ENCODE data around the gene FAM3C. TPM values are rescaled to one million over a fixed set of nuclear protein-coding genes. Genes with fewer than 3 reads are reported as not detected.

The FAM3C gene
- total and polyA plus RNA-seq, 2 donors (not counting 1 experiment from before 2014, with no cell fraction given), result 38.7 to 75.4 TPM

DNA sequence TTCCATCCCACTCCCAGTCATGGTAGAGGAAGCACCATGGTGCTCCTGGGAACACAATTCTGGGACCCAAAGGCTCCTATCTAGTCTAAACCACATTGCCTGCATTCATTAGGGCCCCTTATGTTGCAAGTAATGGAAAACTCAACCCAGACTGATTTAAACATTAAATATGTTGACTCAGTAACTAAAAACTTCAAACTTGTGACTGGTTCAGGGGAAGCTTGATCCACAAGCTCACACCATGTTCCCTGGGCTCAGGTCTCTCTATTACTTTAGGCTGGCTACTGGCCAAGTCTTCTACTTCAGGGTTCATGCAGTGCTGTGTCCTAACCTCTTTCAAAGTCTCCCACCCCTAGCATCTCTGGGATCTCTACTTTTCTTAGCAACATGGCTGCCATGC lies 54.2 kb downstream of the FAM3C start:
- Histone ChIP-seq H2AFZ (ENCODE audit: insufficient read depth, low read depth, low read length, poor library complexity, severe bottlenecking) (no peak overlapping the region), H3K4me2 (replicated peaks; ENCODE audit: low read depth, low read length, poor library complexity, severe bottlenecking) (no peak overlapping the region), H4K20me1 (ENCODE audit: control insufficient read depth, insufficient read depth, low read length, poor library complexity, severe bottlenecking) (no peaks in the 10 kb centered on the region), H3K27me3 (replicated peaks in 1 of 4; ENCODE audit: control extremely low read depth in 1 of 4, control insufficient read depth in 3 of 4, insufficient read depth in 4 of 4, low read length in 3 of 4) (no peaks in the 10 kb centered on the region), H3K36me3 (replicated peaks in 1 of 2; ENCODE audit: control extremely low read depth in 1 of 2, control insufficient read depth in 1 of 2, extremely low read depth in 1 of 2, insufficient read depth in 2 of 2, low read length in 1 of 2) (peaks cover 15 to 26% of the 10 kb centered on the region in 2 experiments), H3K9me3 (ENCODE audit: control extremely low read depth in 1 of 3, control insufficient read depth in 2 of 3, insufficient read depth in 1 of 3, low read length in 2 of 3) (no peaks in the 10 kb centered on the region), H3K4me1 (ENCODE audit: control insufficient read depth in 2 of 2, insufficient read depth in 2 of 2, low read length in 2 of 2) (no peaks in the 10 kb centered on the region), H3K27ac (ENCODE audit: low read length in 2 of 2) (peak overlapping the region in 1 of 2 donors; percentile 34), H3K4me3 (ENCODE audit: control extremely low read depth in 1 of 5, extremely low read depth in 1 of 5, insufficient read depth in 1 of 5, low read depth in 2 of 5, low read length in 4 of 5) (no peak overlapping the region), H3K9ac (ENCODE audit: low read length) (no peak overlapping the region), H3K79me2 (ENCODE audit: control insufficient read depth, insufficient read depth, low read length) (no peaks in the 10 kb centered on the region)
- Mint-ChIP-seq H3K27me3 (no peaks in the 10 kb centered on the region), H3K27ac (peak overlapping the region; percentile 66), H3K4me3 (no peak overlapping the region), H3K4me1 (peaks cover 13% of the 10 kb centered on the region), H3K9me3 (ENCODE audit: insufficient read depth) (no peaks in the 10 kb centered on the region)
- DNase-seq (no peak), ATAC-seq (ENCODE audit: low read depth) (no peak)
- ChIA-PET CTCF (interaction anchor here (0.7 to 1.2 kb wide), 2 partner anchors 15 to 826 kb away, joined by 3 to 5 read pairs; no protein-coding TSS in a partner anchor), POLR2A (no interaction called here)
- no peak for TF ChIP-seq EZH2 (IDR thresholded peaks at IDR 0.05; ENCODE audit: borderline replicate concordance, insufficient read depth, low read depth, low read length, poor library complexity, severe bottlenecking)
- TF ChIP-seq, protein P1, sequence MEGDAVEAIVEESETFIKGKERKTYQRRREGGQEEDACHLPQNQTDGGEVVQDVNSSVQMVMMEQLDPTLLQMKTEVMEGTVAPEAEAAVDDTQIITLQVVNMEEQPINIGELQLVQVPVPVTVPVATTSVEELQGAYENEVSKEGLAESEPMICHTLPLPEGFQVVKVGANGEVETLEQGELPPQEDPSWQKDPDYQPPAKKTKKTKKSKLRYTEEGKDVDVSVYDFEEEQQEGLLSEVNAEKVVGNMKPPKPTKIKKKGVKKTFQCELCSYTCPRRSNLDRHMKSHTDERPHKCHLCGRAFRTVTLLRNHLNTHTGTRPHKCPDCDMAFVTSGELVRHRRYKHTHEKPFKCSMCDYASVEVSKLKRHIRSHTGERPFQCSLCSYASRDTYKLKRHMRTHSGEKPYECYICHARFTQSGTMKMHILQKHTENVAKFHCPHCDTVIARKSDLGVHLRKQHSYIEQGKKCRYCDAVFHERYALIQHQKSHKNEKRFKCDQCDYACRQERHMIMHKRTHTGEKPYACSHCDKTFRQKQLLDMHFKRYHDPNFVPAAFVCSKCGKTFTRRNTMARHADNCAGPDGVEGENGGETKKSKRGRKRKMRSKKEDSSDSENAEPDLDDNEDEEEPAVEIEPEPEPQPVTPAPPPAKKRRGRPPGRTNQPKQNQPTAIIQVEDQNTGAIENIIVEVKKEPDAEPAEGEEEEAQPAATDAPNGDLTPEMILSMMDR (IDR thresholded peaks at IDR 0.05), result no peak
- intact Hi-C loops (cut with micrococcal nuclease), result no loop called here

DNA sequence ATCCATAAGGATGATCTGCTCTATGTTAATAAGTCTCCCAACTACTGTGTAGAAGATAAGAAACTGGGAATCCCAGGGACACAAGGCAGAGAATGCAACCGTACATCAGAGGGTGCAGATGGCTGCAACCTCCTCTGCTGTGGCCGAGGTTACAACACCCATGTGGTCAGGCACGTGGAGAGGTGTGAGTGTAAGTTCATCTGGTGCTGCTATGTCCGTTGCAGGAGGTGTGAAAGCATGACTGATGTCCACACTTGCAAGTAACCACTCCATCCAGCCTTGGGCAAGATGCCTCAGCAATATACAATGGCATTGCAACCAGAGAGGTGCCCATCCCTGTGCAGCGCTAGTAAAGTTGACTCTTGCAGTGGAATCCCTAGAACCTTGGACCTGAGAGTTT lies 57.0 kb downstream of the FAM3C start:
- DNase-seq, result no peak
- Histone ChIP-seq H4K20me1 (ENCODE audit: control insufficient read depth, insufficient read depth, low read length, poor library complexity, severe bottlenecking) (no peaks in the 10 kb centered on the region), H3K4me3 (ENCODE audit: control extremely low read depth in 1 of 5, extremely low read depth in 1 of 5, insufficient read depth in 1 of 5, low read depth in 2 of 5, low read length in 4 of 5) (no peak overlapping the region), H3K4me2 (replicated peaks; ENCODE audit: low read depth, low read length, poor library complexity, severe bottlenecking) (no peak overlapping the region), H3K79me2 (ENCODE audit: control insufficient read depth, insufficient read depth, low read length) (no peaks in the 10 kb centered on the region), H3K9ac (ENCODE audit: low read length) (no peak overlapping the region), H3K36me3 (replicated peaks in 1 of 2; ENCODE audit: control extremely low read depth in 1 of 2, control insufficient read depth in 1 of 2, extremely low read depth in 1 of 2, insufficient read depth in 2 of 2, low read length in 1 of 2) (peaks cover 3 to 17% of the 10 kb centered on the region in 2 experiments), H3K9me3 (ENCODE audit: control extremely low read depth in 1 of 3, control insufficient read depth in 2 of 3, insufficient read depth in 1 of 3, low read length in 2 of 3) (no peaks in the 10 kb centered on the region), H3K4me1 (ENCODE audit: control insufficient read depth in 2 of 2, insufficient read depth in 2 of 2, low read length in 2 of 2) (no peaks in the 10 kb centered on the region), H2AFZ (ENCODE audit: insufficient read depth, low read depth, low read length, poor library complexity, severe bottlenecking) (no peak overlapping the region), H3K27me3 (replicated peaks in 1 of 4; ENCODE audit: control extremely low read depth in 1 of 4, control insufficient read depth in 3 of 4, insufficient read depth in 4 of 4, low read length in 3 of 4) (no peaks in the 10 kb centered on the region), H3K27ac (ENCODE audit: low read length in 2 of 2) (no peak overlapping the region)
- Mint-ChIP-seq H3K27me3 (no peaks in the 10 kb centered on the region), H3K4me3 (no peak overlapping the region), H3K27ac (peak overlapping the region; percentile 60), H3K4me1 (peaks cover 23% of the 10 kb centered on the region), H3K9me3 (ENCODE audit: insufficient read depth) (no peaks in the 10 kb centered on the region)
- ATAC-seq (ENCODE audit: low read depth), result no peak
- 89% methylated on average over 3 of the region's 5 CpGs for WGBS (ENCODE audit: insufficient coverage)
- ChIA-PET POLR2A (no interaction called here), CTCF (no interaction called here)
- TF ChIP-seq EZH2 (IDR thresholded peaks at IDR 0.05; ENCODE audit: borderline replicate concordance, insufficient read depth, low read depth, low read length, poor library complexity, severe bottlenecking), result no peak
- TF ChIP-seq, protein P1 (IDR thresholded peaks at IDR 0.05), result no peak
- intact Hi-C loops (cut with micrococcal nuclease), result loop anchor here (10.0 kb wide), 1 partner anchor 544 kb away; no protein-coding TSS in a partner anchor

All from B cell (primary cell).